GM21367 (cell line): ENCODE measurements around the gene NCAM2.

Source experiments
- ATAC-seq: cut with Tn5 transposase; IDR thresholded peaks from one replicate; pipeline ENCODE4 v1.9.1; 2021; ENCODE audit not compliant: unreplicated experiment

The NCAM2 gene

GRCh38 chr21:21434944-21435343 is 436.7 kb downstream of the NCAM2 start:
- ATAC-seq, result no peak

GRCh38 chr21:21436012-21436534 is 437.9 kb downstream of the NCAM2 start:
- no peak for ATAC-seq

GRCh38 chr21:21439761-21440160 is 441.6 kb downstream of the NCAM2 start:
- no peak for ATAC-seq

- no peak for ATAC-seq
Observed at GRCh38 chr21:21457077-21457476, 458.9 kb downstream of the NCAM2 start.

GRCh38 chr21:21458124-21458631 is 460.0 kb downstream of the NCAM2 start:
- no peak for ATAC-seq

- no peak for ATAC-seq
Observed at GRCh38 chr21:21460979-21461378, 462.8 kb downstream of the NCAM2 start.

GRCh38 chr21:21463456-21463855 is 465.2 kb downstream of the NCAM2 start:
- no peak for ATAC-seq

- no peak for ATAC-seq
Observed at GRCh38 chr21:21464684-21465083, 466.5 kb downstream of the NCAM2 start.

- ATAC-seq, result no peak
Observed at GRCh38 chr21:21466752-21467151, 468.5 kb downstream of the NCAM2 start.

- no peak for ATAC-seq
Observed at GRCh38 chr21:21468003-21468402, 469.8 kb downstream of the NCAM2 start.

GRCh38 chr21:21481239-21481638 is 483.0 kb downstream of the NCAM2 start:
- ATAC-seq, result no peak

GRCh38 chr21:21508859-21509258 is 510.6 kb downstream of the NCAM2 start:
- no peak for ATAC-seq

GRCh38 chr21:21530680-21531079 is 532.5 kb downstream of the NCAM2 start:
- ATAC-seq, result no peak

- no peak for ATAC-seq
Observed at GRCh38 chr21:21547368-21547953, 549.3 kb downstream of the NCAM2 start.

GRCh38 chr21:21559285-21560045 is 561.3 kb downstream of the NCAM2 start:
- ATAC-seq, result no peak
